Posterior vena cava (tissue), 2 donors: Measurements from ENCODE around the gene KCNJ4. TPM values are rescaled to one million over a fixed set of nuclear protein-coding genes. Genes with fewer than 3 reads are reported as not detected.

Experiments
- DNase-seq: peaks from one replicate; pipeline ENCODE4 v3.0.0-alpha.2; 2020; ENCODE audit warnings: low spot score
- intact Hi-C, 2 donors: fragments of 100-400 bp; cut with DNase I; formaldehyde crosslinking; loops; one replicate each; pipeline versions ENCODE4 v1.14.1 to v1.14.2; 2022 to 2023
- total RNA-seq, 2 donors: library from RNA; stranded (reverse); fragmentation: NEBNext Ultra II Directional; extraction: Animal tissue kit (Norgen Biotek cat#: 25700); gene quantifications; one replicate each; pipeline ENCODE4 v1.2.1, GENCODE V29; 2021
- donor health status: DM: yes; HTN: yes; CAD: no.
- donor health status: DM: yes; HTN: yes; CAD: no.

The KCNJ4 gene
- total RNA-seq, 2 donors from 2014 or later, result not detected

DNA sequence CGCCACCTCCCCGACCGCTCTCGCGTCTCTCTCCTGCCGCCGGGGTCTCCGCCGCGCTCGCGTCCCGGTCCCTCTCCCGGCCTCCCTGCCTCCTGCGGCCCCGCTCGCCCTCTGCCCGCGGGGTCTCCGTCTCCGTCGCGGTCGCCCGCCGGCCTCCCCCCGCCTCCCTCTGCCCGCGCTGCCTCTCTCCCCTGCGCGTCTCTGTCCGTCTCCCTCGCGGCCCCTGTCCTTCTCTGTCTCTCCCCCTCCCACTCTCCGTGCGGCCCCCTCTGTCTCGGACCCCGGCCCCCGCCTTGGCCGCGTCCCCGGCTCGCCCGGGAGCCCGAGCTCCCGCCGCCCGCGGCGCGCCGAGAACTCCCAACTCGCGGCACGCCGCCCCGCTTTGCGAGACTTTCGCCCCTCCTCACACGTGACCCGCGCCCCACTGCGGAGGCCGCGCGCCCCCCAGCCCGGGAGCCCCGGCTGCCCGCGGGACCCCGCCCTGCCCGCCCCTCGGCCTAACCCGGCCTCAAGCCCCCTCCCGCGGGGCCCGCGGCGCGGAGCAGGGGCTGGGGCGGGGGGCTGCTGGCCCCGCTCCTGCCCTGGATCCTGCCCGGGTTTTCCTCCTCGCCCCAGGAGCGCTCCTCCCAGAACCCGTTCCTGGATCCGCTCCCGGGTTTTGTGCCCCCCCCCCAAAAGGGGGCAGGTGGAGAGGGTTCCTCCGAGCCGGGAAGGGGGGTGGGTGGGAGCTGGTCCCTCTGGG, 702 bp upstream of the KCNJ4 start:
- no peak for DNase-seq
- intact Hi-C loops, result no loop called here

- intact Hi-C loops, result no loop called here
- no peak for DNase-seq
Measured at GRCh38 chr22:38454353-38455075, 485 bp downstream of the KCNJ4 start.

GRCh38 chr22:38453996-38454352, 1.0 kb downstream of the KCNJ4 start:
- intact Hi-C loops, result no loop called here
- no peak for DNase-seq

DNA sequence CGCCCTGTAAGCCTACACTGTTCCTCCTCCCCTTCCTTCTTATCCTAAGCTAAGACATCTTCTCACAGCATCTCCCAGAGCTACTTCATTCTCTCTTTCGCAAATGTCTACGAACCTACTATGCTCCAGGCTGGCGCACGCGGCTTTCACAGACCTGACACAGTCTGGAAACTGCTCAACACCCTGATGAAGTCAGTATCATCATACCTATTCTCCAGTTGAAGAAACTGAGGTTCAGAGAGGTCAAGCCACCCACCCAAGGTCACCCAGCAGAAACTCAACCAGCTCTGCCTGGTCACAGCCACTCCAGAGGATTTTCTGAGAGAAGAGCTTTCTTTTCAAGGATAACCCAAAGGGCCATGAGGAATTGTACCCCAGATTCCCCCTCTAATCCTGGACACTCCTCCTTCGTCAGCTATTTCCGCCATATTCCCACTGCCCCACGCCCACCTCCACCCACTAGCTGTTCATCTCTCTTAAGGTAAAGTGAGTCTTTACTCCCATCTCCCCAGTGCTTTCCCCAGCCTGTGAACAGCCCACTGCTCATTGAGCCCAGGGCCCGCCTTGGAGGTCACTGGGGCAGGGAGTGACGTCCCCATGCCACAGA, 1.8 kb downstream of the KCNJ4 start:
- intact Hi-C loops, result no loop called here

DNA sequence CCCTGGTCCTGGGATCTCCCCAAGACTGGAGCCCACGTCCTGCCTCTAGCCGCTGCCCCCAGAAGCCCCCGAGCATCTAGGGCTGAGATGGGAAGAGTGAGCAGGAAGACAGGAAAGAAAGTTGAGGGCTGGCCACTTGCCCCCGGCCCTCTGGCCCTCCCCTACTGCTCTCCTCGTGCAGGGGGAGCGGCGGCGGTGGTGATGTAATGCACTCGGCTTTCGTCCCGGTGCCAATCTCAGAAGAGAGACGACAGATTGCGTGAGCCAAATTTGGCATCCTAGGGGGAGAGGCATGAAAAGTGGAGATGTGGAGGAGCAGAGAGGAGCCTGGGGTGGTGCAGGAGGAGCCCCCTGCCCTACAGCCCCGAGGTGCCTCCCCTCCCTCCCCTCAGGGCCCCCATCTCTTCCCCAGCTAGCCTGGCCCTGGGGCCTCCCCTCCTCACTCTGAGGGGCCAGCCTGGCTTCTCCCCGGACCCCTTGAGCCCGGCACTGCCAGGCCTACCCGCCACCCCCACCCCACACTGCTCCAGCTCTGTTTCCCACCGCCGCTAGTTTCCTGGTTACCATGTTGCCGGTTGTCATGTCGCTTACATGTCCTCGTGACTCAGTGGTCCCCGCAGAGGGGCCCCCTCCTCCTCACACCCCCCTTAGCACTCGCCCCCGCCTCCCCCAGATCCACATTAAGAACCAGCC, 2.5 kb downstream of the KCNJ4 start:
- intact Hi-C loops, result no loop called here
- no peak for DNase-seq

More for the DNA sequence above, 1.8 kb downstream of the KCNJ4 start:
- no peak for DNase-seq

- no peak for DNase-seq
- intact Hi-C loops, result no loop called here
Measured at GRCh38 chr22:38451864-38452263, 3.1 kb downstream of the KCNJ4 start.

GRCh38 chr22:38451404-38451803, 3.6 kb downstream of the KCNJ4 start:
- DNase-seq, result no peak
- intact Hi-C loops, result no loop called here

DNA sequence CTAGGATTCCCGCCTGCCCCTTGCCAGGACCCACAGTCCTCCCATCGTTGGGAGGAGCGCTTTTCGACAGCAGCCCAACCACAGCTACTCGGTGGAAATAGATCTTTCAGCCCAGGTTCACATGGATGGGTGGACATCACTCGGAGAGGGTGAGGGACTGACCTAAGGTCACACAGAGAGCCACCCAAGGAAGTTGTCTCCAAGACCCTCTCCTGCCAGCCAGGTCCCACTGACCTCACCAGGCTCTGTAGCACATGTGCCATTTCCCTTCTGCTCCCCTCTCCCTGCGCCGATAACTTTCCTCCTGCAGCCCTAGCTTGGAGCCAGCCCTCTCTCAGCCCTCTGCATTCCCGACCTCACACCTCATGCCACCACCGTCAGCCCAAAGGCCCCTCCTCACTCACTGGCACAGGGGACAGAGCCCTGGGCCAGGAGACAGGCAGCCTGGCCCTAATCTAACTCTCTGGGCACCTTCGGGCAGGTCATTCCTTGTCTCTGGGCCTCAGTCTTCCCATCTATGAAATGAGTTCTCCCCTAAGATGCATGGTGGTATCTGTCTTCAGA, 4.7 kb downstream of the KCNJ4 start:
- intact Hi-C loops, result no loop called here
- DNase-seq, result no peak

DNA sequence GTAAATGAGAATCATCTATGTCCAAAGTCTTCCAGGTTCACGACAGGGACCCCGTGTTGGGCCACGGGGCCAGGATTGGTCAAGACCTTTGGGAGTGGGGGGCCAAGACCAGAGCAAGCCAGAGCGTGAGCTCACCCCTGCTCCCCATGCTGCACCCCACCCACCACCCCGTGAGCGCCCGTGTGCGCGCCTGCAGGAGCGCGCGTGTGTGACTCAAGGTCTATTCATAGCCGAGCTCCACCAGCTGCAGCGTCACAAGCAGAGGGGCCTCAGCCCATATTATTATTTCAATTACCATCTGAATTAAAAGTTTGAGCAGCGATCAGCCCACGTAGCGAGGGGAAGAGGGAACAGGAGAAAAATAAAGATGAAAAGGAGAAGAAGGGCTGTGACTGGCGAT, 5.2 kb downstream of the KCNJ4 start:
- intact Hi-C loops, result no loop called here
- no peak for DNase-seq

GRCh38 chr22:38448945-38449745, 5.9 kb downstream of the KCNJ4 start:
- intact Hi-C loops, result no loop called here
- DNase-seq, result no peak

DNA sequence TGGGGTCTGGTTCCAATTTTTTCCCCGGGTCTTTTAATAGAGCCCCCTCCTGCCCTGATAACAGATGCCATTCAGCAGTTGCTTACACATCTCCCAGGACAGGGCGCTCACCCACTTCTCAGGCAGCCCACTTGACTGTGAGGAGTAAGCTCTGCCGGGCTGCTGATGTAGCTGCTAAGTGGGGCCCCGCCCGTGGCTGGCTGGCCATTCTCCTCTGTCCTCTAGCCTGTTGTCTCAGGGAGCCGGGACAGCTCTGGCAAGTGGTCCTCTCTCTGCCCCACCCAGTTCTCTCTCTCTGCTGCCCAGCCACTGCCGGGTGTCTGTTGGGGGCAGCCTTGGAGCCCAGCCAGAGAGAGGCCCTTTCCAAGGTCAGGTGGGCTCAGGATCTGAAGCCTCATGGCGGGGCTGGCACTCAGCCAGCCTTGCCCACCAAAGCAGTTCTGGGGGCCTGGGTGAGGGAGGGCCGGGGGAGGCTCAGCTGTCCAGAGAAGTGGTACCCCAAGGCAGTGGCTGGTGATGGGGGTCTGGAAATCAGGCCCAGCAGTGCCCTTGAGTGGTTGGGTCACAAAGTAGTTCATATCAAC, 8.9 kb downstream of the KCNJ4 start:
- intact Hi-C loops, result no loop called here
- no peak for DNase-seq

- intact Hi-C loops, result no loop called here
- DNase-seq, result no peak
Measured at GRCh38 chr22:38444783-38445182, 10.2 kb downstream of the KCNJ4 start.

DNA sequence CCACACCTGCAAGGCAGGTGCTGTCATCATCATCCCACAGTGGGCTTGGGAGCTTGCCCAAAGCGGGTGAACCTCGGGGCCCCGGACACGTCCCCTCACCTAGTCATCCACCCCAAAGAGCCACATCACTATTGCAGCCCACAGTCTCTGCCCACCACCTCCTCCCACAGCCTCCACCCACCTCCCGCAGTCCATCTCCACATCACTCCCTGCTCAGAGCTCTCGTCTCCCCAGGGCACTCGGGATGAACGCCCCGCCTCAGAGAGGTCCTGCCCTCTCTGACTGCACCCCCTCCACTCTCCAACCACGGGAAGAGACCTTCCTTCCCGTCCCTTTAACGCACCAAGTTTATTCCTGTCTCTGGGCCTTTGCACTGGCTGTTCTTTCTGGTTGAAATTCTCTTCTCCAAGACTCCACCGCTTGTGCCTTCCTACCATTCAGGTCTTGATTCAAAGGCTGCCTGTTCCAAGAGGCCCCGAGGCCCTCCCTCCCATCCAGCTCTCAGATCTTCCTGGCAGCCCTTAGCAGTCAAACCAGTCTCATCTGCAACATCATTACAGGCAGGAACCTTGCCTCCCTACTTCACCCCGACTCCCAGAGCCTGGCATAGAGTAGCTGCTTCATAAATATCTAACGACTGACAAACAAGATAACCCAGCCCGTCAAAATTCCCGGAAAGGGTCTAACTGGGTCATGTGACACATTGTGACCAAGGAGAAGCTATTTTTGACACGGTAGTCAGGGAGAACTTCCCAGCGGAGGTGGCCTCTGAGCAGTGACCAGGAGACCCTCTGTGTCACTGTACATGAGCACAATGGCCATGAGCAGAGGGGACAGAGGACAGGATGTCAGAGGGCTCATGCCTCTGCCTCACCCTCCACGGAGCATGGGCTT, 11.1 kb downstream of the KCNJ4 start:
- no peak for DNase-seq
- intact Hi-C loops, result no loop called here

DNA sequence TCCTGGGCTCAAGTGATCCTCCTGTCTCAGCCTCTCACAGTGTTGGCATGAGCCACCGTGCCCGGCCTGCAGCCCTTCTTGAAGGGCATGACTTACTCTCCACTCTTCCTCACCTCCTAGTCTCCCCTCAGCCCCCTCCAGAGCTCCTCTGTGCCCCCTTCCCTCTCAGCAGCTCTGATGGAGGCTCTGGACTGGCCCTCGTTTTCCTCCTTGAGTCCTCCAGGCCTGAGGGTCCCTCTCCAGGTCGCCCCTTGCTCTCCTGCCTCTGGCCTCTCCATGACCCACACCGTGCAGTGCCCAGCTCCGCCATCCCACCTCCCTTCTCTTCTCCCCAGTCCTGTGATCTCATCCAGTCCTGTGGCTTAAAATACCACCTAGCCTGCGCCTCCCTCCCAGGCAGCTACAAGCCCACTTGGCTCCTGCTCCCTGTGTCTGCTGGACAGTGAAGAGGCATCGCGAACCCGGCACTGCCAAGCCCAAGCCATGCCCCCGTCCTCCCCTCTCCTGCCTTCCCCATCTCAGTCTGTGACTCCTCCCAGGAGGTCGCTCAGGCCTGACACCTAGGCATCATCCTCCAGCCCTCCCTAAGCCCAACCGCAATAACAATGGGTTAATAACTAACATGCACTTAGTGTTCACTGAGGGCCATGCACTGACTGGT, 11.9 kb downstream of the KCNJ4 start:
- intact Hi-C loops, result no loop called here
- no peak for DNase-seq

GRCh38 chr22:38441620-38442287, 13.2 kb downstream of the KCNJ4 start:
- no peak for DNase-seq
- intact Hi-C loops, result no loop called here

DNA sequence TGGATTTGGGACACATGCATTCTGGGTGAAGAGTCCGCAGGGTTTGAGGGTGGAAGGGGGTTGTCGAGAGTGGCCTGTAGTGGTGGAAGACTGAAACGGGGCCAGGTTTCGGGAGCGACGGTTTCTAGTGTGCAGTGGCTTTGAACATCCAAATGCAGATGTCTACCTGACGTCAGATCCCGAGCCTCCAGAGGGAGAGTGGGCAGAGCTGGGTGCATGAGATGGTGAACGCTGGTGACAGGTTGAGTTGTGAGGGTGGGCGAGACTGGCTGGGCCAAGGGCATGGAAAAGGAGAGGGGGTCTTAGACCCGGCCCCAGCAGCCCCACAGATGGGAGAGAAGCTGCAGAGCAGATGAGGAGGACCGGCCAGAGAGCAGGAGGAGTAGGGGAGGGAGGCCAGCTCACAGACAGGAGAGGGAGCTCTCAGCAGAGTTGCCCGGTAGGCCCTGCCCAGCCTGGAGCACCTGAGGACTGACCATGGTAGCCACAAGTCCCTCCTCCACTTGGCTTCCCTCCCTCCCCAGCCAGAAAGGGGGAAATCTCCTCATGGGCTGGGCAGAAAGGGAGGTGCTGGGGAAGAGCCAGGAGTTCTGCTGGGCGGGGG, 14.2 kb downstream of the KCNJ4 start:
- intact Hi-C loops, result no loop called here
- DNase-seq, result no peak
